Activated naive CD4-positive, alpha-beta T cell treated with anti-CD3 and anti-CD28 coated beads, Interleukin-2, amount 10 ng/mL, durations not matched to agents 7 days and 5 days (primary cell): ENCODE data around the gene OR6K6.

Experiments used
- CTCF ChIA-PET: fragments of 350-600 bp; sonication (Branson Sonifier 250); formaldehyde crosslinking; loops from one replicate; lab custom pipeline; 2021; ENCODE audit warnings: antibody characterized with exemption; lab: Charles Lee
- DNase-seq: peaks from one replicate; pipeline ENCODE4 v3.0.0-alpha.2; 2020
- H3K27ac Mint-ChIP-seq: one replicate; pipeline ENCODE4 v1.8.0; 2021; ENCODE audit warnings: mild to moderate bottlenecking, moderate library complexity, mixed read lengths
- H3K27me3 Mint-ChIP-seq: one replicate; pipeline ENCODE4 v1.8.0; 2021; ENCODE audit warnings: mild to moderate bottlenecking, mixed read lengths
- H3K36me3 Mint-ChIP-seq: one replicate; pipeline ENCODE4 v1.8.0; 2021; ENCODE audit warnings: mixed read lengths
- H3K4me1 Mint-ChIP-seq: one replicate; pipeline ENCODE4 v1.8.0; 2021; ENCODE audit warnings: mixed read lengths
- H3K4me3 Mint-ChIP-seq: one replicate; pipeline ENCODE4 v1.8.0; 2021; ENCODE audit warnings: mild to moderate bottlenecking, moderate library complexity, mixed read lengths
- H3K9me3 Mint-ChIP-seq: one replicate; pipeline ENCODE4 v1.8.0; 2021; ENCODE audit warnings: mixed read lengths

Gene OR6K6, protein sequence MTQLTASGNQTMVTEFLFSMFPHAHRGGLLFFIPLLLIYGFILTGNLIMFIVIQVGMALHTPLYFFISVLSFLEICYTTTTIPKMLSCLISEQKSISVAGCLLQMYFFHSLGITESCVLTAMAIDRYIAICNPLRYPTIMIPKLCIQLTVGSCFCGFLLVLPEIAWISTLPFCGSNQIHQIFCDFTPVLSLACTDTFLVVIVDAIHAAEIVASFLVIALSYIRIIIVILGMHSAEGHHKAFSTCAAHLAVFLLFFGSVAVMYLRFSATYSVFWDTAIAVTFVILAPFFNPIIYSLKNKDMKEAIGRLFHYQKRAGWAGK

DNA sequence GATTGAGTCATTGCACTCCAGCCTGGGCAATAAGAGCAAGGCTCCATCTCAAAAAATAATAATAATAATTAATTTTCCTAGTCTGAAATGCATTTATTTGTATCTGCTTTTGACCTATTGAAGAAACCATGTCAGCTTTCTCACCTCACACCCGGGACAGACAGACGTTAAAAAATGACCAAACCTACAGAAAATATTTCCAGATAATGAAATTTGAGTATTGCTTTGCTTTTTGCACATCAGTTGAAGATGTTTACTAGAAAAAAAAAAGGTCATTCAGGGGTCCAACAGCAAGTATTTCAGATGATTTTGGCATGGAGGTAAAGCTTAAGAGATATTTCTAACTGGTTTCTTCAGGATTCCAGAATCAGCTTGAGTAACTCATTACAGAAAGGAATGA lies at the start of gene OR6K6:
OR6K6 (plus strand) TSS at position 301 of the 400 bp plus-strand sequence. CDS start 168 bp downstream, outside the sequence.
- Mint-ChIP-seq H3K4me1 (no peaks in the 10 kb centered on the region), H3K27ac (no peak within 1 kb of the TSS), H3K9me3 (no peaks in the 10 kb centered on the region), H3K36me3 (no peaks in the 10 kb centered on the region), H3K4me3 (no peak within 1 kb of the TSS), H3K27me3 (peaks cover 5% of the 10 kb centered on the region)
- CTCF ChIA-PET: no interaction called here
- DNase-seq: no peak

DNA sequence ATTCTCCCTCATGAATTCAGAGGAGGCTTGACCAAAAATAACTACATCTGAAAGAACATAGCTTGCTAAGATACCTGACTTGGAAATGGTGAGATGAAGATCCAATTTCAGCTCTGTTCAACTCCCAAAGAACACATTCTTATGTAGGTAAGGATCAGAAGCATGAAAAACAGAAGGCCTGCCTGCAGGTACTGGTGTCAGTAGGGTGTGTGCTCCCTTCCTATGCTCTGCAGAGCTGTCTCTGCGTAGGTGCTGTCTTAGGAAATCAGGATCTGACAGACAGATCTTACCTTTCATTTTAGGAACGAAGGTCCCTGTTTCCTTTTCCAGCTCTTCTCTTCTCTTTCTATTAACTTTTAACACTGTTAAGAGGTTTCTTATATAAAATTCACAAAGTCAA lies 48.4 kb upstream of the OR6K6 start:
- Mint-ChIP-seq H3K9me3 (no peaks in the 10 kb centered on the region), H3K27me3 (no peaks in the 10 kb centered on the region), H3K27ac (no peak overlapping the region), H3K4me1 (no peaks in the 10 kb centered on the region), H3K4me3 (no peak overlapping the region), H3K36me3 (no peaks in the 10 kb centered on the region)
- no peak for DNase-seq
- CTCF ChIA-PET: no interaction called here

DNA sequence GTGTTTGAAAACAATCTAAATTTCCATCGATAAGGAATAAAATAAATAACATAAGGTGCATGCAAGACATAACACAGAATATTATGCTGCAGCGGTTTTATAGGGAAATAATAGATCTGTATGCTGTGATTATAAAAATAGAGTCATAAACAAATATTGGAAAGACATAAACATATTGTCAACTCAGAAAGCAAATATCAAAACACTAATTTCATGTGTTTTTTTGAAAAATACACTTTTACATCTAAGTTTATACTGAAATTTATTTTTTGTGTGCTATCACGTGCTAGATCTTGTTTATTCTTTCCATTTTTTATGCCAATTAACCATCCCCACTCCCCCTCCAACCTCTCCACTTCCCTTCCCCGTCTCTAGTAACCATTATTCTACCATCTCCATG lies 43.4 kb upstream of the OR6K6 start:
- DNase-seq: no peak
- no peaks in the 10 kb centered on the region for H3K27me3 Mint-ChIP-seq
- no peak overlapping the region for H3K27ac Mint-ChIP-seq
- H3K4me1 Mint-ChIP-seq: no peaks in the 10 kb centered on the region
- no peaks in the 10 kb centered on the region for H3K9me3 Mint-ChIP-seq
- H3K36me3 Mint-ChIP-seq: no peaks in the 10 kb centered on the region
- H3K4me3 Mint-ChIP-seq: no peak overlapping the region
- CTCF ChIA-PET: no interaction called here

DNA sequence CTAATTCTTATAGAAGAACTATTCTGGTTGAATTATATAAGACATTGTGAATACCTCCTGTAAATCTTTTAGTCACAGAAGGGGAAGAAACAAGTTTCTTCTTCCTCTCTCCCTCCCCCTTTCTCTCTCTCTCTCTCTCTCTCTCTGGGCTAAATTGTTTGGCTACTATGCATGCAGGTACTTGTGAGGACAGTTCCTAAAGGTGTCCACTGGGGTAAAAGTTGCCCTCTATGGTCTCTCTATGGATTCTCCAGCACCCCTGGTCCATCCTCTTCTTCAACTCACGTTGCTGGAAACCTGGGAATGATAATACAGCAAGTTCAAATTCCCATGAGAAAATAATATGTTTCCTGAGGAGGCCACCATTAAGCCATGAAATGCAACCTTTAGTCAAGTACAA lies 39.8 kb upstream of the OR6K6 start:
- H3K9me3 Mint-ChIP-seq: no peaks in the 10 kb centered on the region

DNA sequence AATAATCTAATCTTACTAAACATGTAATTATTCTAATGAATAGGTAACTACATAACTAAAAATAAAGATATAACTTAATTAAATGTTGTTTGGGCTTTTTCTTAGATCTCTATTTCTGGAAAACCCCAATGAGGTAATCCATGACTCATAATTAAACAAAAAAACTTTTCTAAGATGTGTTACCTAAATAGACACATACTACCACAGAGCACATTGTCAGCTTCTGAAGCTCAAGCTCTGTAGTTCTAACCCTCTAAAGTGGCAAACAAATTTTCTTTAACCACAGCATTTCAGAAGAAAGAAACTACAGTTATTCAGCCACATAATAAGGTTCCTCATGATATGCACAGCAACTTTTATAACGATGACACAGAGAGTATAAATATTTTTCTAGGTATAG lies 38.2 kb upstream of the OR6K6 start:
- DNase-seq: no peak
- Mint-ChIP-seq H3K27me3 (peaks cover 4% of the 10 kb centered on the region), H3K36me3 (no peaks in the 10 kb centered on the region), H3K4me3 (no peak overlapping the region), H3K27ac (no peak overlapping the region), H3K4me1 (no peaks in the 10 kb centered on the region), H3K9me3 (no peaks in the 10 kb centered on the region)
- CTCF ChIA-PET: no interaction called here

More for the DNA sequence above, 39.8 kb upstream of the OR6K6 start:
- CTCF ChIA-PET: no interaction called here
- no peak overlapping the region for H3K27ac Mint-ChIP-seq
- no peaks in the 10 kb centered on the region for H3K36me3 Mint-ChIP-seq
- no peak overlapping the region for H3K4me3 Mint-ChIP-seq
- H3K4me1 Mint-ChIP-seq: no peaks in the 10 kb centered on the region
- H3K27me3 Mint-ChIP-seq: peaks cover 4% of the 10 kb centered on the region
- no peak for DNase-seq

DNA sequence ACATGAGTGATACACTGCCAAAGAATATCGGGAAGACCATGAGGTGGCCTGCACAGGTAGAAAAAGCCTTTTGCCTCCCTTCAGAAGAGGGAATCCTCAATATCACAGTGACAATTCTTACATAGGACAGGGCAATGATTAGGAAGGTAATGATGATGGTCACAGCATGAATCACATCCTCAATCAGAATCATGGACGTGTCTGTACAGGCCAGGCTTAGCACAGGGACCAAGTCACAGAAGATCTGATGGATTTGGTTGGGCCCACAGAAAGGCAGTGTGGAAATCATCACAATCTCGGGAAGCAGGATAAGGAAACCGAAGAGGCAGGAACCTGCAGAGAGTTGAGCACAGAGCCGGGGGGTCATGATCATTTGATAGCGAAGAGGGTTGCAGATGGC lies 37.2 kb upstream of the OR6K6 start:
- Mint-ChIP-seq H3K27me3 (peaks cover 4% of the 10 kb centered on the region), H3K9me3 (no peaks in the 10 kb centered on the region), H3K27ac (no peak overlapping the region), H3K36me3 (no peaks in the 10 kb centered on the region), H3K4me3 (no peak overlapping the region), H3K4me1 (no peaks in the 10 kb centered on the region)
- no peak for DNase-seq
- CTCF ChIA-PET: no interaction called here

DNA sequence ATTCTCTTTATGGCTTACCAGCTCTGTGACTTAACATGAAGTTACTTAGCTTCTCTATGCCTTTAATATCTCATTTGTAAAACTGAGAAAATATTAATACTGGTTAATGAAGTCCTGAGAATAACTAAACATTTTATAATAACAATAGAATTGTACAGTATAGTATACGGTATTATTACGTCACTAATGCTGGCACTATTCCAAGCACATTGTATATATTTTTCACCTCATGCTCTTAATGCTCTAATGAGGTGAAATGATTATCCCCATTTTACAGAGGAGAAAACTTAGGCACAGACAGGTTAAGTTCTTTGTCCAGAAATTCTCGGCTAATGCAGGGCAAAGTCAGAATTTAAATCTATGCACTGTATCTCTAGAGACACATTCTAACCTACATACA lies 34.9 kb upstream of the OR6K6 start:
- Mint-ChIP-seq H3K9me3 (no peaks in the 10 kb centered on the region), H3K4me3 (no peak overlapping the region), H3K36me3 (no peaks in the 10 kb centered on the region), H3K27me3 (peaks cover 11% of the 10 kb centered on the region), H3K4me1 (no peaks in the 10 kb centered on the region), H3K27ac (no peak overlapping the region)
- DNase-seq: no peak
- CTCF ChIA-PET: no interaction called here

DNA sequence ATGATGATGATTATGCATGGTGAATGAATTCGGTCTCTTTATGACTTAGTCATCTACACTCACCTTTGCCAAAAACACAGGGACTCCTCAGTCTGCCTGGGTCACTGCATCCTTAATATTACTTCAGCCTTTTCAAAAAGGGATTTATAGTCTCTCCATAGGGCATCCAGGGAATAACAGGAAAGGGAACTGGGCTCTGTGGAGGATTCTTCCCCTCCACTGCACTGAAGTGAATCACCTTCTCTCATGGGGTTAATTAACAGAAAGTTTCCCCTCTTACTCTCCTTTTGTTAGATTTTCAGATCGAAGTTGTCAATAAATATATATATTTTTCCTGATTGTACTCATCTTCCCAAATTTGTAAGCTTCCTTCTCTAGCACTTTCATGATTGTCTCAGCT lies 33.9 kb upstream of the OR6K6 start, which contains the start of gene OR6K3:
OR6K3 (minus strand) TSS at position 101 of the 400 bp plus-strand sequence. CDS start 2,605 bp downstream, outside the sequence.
- no peaks in the 10 kb centered on the region for H3K36me3 Mint-ChIP-seq
- CTCF ChIA-PET: no interaction called here
- H3K27ac Mint-ChIP-seq: no peak within 1 kb of the TSS
- DNase-seq: no peak
- H3K4me1 Mint-ChIP-seq: no peaks in the 10 kb centered on the region
- peaks cover 11% of the 10 kb centered on the region for H3K27me3 Mint-ChIP-seq
- H3K9me3 Mint-ChIP-seq: no peaks in the 10 kb centered on the region
- H3K4me3 Mint-ChIP-seq: no peak within 1 kb of the TSS

DNA sequence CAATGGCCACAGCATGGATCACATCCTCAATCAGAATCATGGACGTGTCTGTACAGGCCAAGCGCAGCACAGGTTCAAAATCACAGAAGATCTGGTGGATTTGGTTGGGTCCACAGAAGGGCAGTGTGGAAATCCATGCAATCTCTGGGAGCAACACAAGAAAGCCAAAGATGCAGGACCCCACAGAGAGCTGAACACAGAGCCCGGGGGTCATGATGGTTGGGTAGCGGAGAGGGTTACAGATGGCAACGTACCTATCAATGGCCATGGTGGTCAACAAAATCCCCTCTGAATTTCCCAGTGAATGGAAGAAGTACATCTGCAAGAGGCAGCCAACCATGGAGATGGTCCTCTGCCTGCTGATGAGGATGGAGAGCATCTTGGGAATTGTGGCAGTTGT lies 30.1 kb upstream of the OR6K6 start:
- CTCF ChIA-PET: no interaction called here
- Mint-ChIP-seq H3K36me3 (no peaks in the 10 kb centered on the region), H3K4me1 (no peaks in the 10 kb centered on the region), H3K9me3 (no peaks in the 10 kb centered on the region), H3K27ac (no peak overlapping the region), H3K4me3 (no peak overlapping the region), H3K27me3 (peaks cover 7% of the 10 kb centered on the region)
- DNase-seq: no peak

DNA sequence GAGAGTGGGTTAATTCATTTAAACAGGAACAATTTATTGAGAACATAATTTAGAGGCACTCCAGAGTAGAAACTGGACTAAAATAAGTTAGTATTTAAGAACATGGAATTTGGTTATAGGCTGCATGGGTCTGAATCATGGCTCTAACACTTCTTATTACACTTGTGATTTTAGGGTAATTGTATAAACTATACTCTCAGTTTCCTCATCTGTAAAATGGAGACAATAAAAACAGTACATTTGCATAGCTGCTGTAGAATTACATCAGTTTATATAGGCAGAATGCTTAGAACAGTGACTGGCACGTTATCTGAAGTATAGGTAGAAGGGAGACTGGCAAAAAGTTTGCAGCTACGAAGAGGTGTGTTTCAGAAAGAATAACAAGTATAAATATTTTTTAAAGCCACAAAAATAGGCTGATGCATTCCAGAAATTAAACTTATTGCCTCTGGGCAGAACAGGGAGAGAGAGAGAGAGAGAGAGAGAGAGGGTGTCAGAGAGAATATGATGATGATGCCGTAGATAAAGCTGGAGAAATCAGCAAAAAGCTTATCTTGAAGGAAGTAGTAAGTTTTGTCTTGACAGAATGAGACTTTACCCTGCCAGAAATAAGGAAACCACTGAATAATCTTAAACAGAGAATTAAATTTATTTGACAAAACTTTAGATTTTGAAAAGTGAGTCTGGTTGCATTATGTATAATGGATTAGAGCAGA lies 25.9 kb upstream of the OR6K6 start:
- Mint-ChIP-seq H3K4me1 (no peaks in the 10 kb centered on the region), H3K9me3 (no peaks in the 10 kb centered on the region), H3K27me3 (peaks cover 11% of the 10 kb centered on the region), H3K4me3 (no peak overlapping the region), H3K27ac (no peak overlapping the region), H3K36me3 (no peaks in the 10 kb centered on the region)
- CTCF ChIA-PET: no interaction called here
- DNase-seq: no peak

DNA sequence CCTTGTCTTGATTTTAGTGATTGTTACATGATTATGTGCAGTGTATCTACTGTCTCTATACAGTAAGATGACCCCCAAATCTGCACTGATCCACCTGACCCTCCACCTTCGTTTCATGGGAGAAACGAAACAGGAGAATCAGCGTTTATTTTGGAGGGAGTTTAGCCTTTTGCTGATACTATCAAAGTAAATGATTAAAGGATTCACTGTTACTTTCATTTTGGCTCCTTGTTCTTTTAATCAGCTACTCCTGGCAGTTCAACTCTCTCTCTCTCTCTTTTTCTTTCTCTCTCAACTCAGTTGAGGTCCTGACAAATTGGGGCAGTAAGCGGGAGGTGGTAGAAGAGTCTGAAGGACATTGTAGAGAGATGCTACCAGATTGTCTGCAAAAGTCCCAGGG lies 24.1 kb upstream of the OR6K6 start:
- DNase-seq: no peak
- Mint-ChIP-seq H3K4me1 (no peaks in the 10 kb centered on the region), H3K27me3 (peaks cover 7% of the 10 kb centered on the region), H3K36me3 (no peaks in the 10 kb centered on the region), H3K27ac (no peak overlapping the region), H3K4me3 (no peak overlapping the region), H3K9me3 (no peaks in the 10 kb centered on the region)
- CTCF ChIA-PET: interaction anchor here (0.7 kb wide), 1 partner anchor 253 kb away, joined by 3 read pairs; no protein-coding TSS in a partner anchor

DNA sequence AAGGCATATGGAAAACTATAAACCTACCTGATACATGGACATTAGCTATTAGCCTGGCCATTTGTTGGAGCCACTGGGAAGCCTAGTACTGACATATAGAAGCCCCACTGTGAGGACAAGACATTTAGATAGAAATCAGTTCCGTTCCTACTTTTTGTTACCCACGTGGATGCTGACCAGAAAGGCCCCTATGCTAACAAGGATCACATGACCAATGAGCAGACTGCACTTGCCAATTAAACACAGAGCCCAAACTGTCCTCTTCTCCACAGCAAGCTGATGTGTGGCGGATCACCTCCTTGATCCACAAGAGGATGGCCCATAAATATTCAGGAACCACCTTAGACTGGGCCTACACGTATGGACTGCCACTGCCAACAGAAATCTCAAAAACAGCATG lies 22.8 kb upstream of the OR6K6 start:
- no peaks in the 10 kb centered on the region for H3K4me1 Mint-ChIP-seq
- peaks cover 7% of the 10 kb centered on the region for H3K27me3 Mint-ChIP-seq
- no peaks in the 10 kb centered on the region for H3K9me3 Mint-ChIP-seq
- CTCF ChIA-PET: no interaction called here
- H3K4me3 Mint-ChIP-seq: no peak overlapping the region
- no peak for DNase-seq
- H3K27ac Mint-ChIP-seq: no peak overlapping the region
- no peaks in the 10 kb centered on the region for H3K36me3 Mint-ChIP-seq

DNA sequence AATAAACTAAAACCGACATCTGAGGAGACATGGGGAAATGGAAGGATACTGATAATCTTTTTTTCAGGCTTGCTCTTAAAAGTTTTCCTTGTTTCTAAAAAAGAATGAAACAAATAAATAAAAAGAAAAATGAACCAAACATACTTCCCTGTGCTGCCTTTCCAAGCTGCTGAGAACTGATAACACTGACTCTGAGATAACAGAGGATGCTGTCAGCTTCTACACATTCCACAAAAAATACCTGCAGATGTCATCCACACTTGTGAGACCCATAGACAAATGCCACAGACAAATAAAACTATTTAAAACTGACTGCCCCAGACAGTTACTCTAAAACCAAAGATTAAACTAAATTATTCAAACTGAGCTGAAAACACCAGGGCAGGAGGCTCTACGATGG lies 22.0 kb upstream of the OR6K6 start:
- no peak for DNase-seq
- H3K4me3 Mint-ChIP-seq: no peak overlapping the region
- H3K27ac Mint-ChIP-seq: no peak overlapping the region
- CTCF ChIA-PET: no interaction called here
- peaks cover 7% of the 10 kb centered on the region for H3K27me3 Mint-ChIP-seq
- no peaks in the 10 kb centered on the region for H3K4me1 Mint-ChIP-seq
- H3K9me3 Mint-ChIP-seq: no peaks in the 10 kb centered on the region
- no peaks in the 10 kb centered on the region for H3K36me3 Mint-ChIP-seq

DNA sequence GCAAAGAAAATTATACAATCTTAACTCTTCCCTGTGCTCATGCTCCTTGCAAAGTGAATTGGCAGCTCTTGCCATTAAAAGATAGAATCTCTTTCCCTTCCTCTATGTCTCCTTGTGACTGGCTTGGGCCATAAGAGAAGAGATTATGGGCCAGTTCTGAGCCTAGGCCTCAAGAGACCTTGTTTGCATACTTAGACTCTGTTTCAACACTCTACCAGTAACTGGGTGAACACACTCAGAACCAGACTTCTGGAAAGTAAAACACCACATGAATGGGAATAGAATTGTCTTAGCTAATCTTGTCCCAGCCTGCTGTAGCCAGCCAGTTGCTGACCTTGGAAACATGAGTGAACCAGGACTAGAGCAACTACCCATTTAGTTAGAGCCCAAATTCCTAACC lies 18.7 kb upstream of the OR6K6 start:
- Mint-ChIP-seq H3K36me3 (no peaks in the 10 kb centered on the region), H3K27me3 (peaks cover 18% of the 10 kb centered on the region), H3K27ac (no peak overlapping the region), H3K4me3 (no peak overlapping the region), H3K4me1 (no peaks in the 10 kb centered on the region), H3K9me3 (no peaks in the 10 kb centered on the region)
- no peak for DNase-seq
- CTCF ChIA-PET: no interaction called here

DNA sequence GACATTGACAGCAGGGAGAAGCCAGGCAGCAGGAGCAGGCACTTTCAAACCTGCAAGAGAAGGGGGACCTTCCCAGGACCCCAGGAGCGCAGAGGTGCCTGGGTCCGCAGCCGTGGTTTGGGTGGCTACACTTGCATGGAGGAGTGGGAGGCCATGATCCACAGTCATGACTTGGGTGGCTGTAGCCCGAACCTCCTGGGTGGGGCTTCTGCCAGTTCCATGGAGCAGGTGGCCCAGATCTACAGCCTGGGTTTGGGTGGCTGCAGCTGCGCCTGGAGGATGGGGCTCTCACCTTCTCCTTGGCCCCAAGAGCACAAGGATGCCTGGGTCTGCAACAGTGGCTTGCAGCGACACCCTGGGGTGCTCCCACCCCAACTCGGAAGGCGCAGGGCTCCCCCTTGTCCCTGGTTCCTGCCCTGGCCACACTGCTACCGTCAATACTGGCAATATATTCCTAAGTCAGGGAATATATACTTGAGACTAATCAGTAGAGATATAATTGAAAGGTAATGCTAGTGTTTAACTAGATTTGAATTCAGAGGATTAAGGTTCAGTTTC lies 2.3 kb upstream of the OR6K6 start:
- Mint-ChIP-seq H3K27ac (no peak overlapping the region), H3K27me3 (peaks cover 5% of the 10 kb centered on the region), H3K9me3 (no peaks in the 10 kb centered on the region), H3K4me3 (no peak overlapping the region), H3K36me3 (no peaks in the 10 kb centered on the region), H3K4me1 (no peaks in the 10 kb centered on the region)
- DNase-seq: no peak
- CTCF ChIA-PET: no interaction called here
